Colon (tissue), 2 donors: ENCODE data around the gene PLCB4.
"Not testable (repeated sequence)": the region's sequence is repeated elsewhere in the genome, so short reads cannot be mapped to it uniquely, and the experiment has no call there.

Experiments used
- FAIRE-seq: peaks from 2 replicates; lab custom pipeline; 2012; peaks lifted over from hg19 to GRCh38; lab: Jason Lieb, UNC
- donor health status: control.
- donor health status: control.

Gene PLCB4

GRCh38 chr20:9367328-9367727 lies 298.4 kb downstream of the PLCB4 start:
- FAIRE-seq, result no peak

GRCh38 chr20:9367746-9368145 lies 298.9 kb downstream of the PLCB4 start:
- no peak for FAIRE-seq

GRCh38 chr20:9368893-9369292 lies 300.0 kb downstream of the PLCB4 start:
- no peak for FAIRE-seq

- no peak for FAIRE-seq
Measured at GRCh38 chr20:9369557-9369956, 300.7 kb downstream of the PLCB4 start.

GRCh38 chr20:9374072-9374471 lies 305.2 kb downstream of the PLCB4 start:
- no peak for FAIRE-seq

- FAIRE-seq, result no peak
Measured at GRCh38 chr20:9374480-9374879, 305.6 kb downstream of the PLCB4 start.

- FAIRE-seq, result no peak
Measured at GRCh38 chr20:9375221-9375681, 306.4 kb downstream of the PLCB4 start.

GRCh38 chr20:9377007-9377406 lies 308.1 kb downstream of the PLCB4 start:
- no peak for FAIRE-seq

GRCh38 chr20:9385345-9386310 lies 316.7 kb downstream of the PLCB4 start:
- not testable (repeated sequence) for FAIRE-seq

- FAIRE-seq, result no peak
Measured at GRCh38 chr20:9388160-9388812, 319.4 kb downstream of the PLCB4 start.

GRCh38 chr20:9388813-9389161 lies 319.9 kb downstream of the PLCB4 start:
- no peak for FAIRE-seq

GRCh38 chr20:9389346-9389745 lies 320.5 kb downstream of the PLCB4 start:
- FAIRE-seq, result no peak

- no peak for FAIRE-seq
Measured at GRCh38 chr20:9390441-9390840, 321.6 kb downstream of the PLCB4 start.

- FAIRE-seq, result no peak
Measured at GRCh38 chr20:9392892-9393857, 324.3 kb downstream of the PLCB4 start.

- FAIRE-seq, result no peak
Measured at GRCh38 chr20:9395971-9396370, 327.1 kb downstream of the PLCB4 start.

- FAIRE-seq, result no peak
Measured at GRCh38 chr20:9397928-9398327, 329.0 kb downstream of the PLCB4 start.

- no peak for FAIRE-seq
Measured at GRCh38 chr20:9398882-9399281, 330.0 kb downstream of the PLCB4 start.

- FAIRE-seq, result no peak
Measured at GRCh38 chr20:9399322-9399721, 330.4 kb downstream of the PLCB4 start.

- no peak for FAIRE-seq
Measured at GRCh38 chr20:9400171-9401025, 331.5 kb downstream of the PLCB4 start.

GRCh38 chr20:9401371-9401770 lies 332.5 kb downstream of the PLCB4 start:
- no peak for FAIRE-seq

GRCh38 chr20:9402141-9402540 lies 333.3 kb downstream of the PLCB4 start:
- FAIRE-seq, result no peak
